Glutamatergic neuron (in vitro differentiated cells): ENCODE data around the gene SMAD6. TPM values are rescaled to one million over a fixed set of nuclear protein-coding genes. Genes with fewer than 3 reads are reported as not detected.
"Not testable (repeated sequence)": the region's sequence is repeated elsewhere in the genome, so short reads cannot be mapped to it uniquely, and the experiment has no call there.

Experiments used
- DNase-seq: peaks from one replicate; pipeline ENCODE4 v3.0.0; 2022
- H3K27ac Mint-ChIP-seq: one replicate; pipeline ENCODE4 v1.8.0; 2020; ENCODE audit warnings: mild to moderate bottlenecking, mixed read lengths, inconsistent platforms; ENCODE audit not compliant: unreplicated experiment
- H3K27me3 Mint-ChIP-seq: one replicate; pipeline ENCODE4 v1.8.0; 2020; ENCODE audit warnings: mild to moderate bottlenecking, moderate library complexity, mixed read lengths, inconsistent platforms; ENCODE audit not compliant: unreplicated experiment
- H3K36me3 Mint-ChIP-seq: one replicate; pipeline ENCODE4 v1.8.0; 2020; ENCODE audit warnings: mild to moderate bottlenecking, mixed read lengths, inconsistent platforms; ENCODE audit not compliant: unreplicated experiment
- H3K4me1 Mint-ChIP-seq: one replicate; pipeline ENCODE4 v1.8.0; 2020; ENCODE audit warnings: mild to moderate bottlenecking, low read depth, mixed read lengths, inconsistent platforms; ENCODE audit not compliant: unreplicated experiment
- H3K4me3 Mint-ChIP-seq: one replicate; pipeline ENCODE4 v1.8.0; 2020; ENCODE audit warnings: mild to moderate bottlenecking, mixed read lengths, inconsistent platforms; ENCODE audit not compliant: unreplicated experiment
- H3K9me3 Mint-ChIP-seq: one replicate; pipeline ENCODE4 v1.8.0; 2020; ENCODE audit warnings: mild to moderate bottlenecking, moderate library complexity, mixed read lengths, inconsistent platforms; ENCODE audit not compliant: unreplicated experiment
- total RNA-seq: library from RNA; stranded (reverse); fragmentation: NEBNext Ultra II Directional; extraction: Animal tissue kit (Norgen Biotek cat#: 25700); gene quantifications from one replicate; pipeline ENCODE4 v1.2.1, GENCODE V29; 2021; ENCODE audit not compliant: unreplicated experiment
- TF ChIP-seq, protein P1 (sequence below): fragments of 200-600 bp; sonication (generic); IDR thresholded peaks from one replicate; pipeline ENCODE4 v1.5.0; 2021; ENCODE audit not compliant: partially characterized antibody, unreplicated experiment

Gene SMAD6
- total RNA-seq, 1 donor from 2014 or later, result 0.83 TPM

DNA sequence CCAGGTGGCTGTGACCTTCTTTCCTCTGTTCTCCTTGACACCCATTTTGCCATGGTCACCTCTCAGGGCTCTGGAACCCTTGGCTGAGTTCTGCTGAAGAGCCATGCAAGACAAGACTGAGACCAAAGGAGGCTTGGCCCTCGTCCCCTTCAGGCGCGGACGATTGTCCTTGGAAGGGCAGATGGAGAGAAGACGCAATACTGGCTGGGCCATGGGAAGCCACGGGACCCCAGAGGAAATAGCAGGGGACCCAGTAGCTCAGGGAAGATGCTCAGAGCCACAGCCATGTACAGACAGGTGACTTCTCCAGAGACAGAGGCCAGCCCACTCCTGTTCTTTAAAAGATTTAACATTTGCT, 125.6 kb downstream of the SMAD6 start:
- Mint-ChIP-seq H3K4me3 (no peak overlapping the region), H3K9me3 (no peaks in the 10 kb centered on the region), H3K36me3 (peaks cover 5% of the 10 kb centered on the region), H3K27ac (no peak overlapping the region), H3K27me3 (peaks cover 7% of the 10 kb centered on the region), H3K4me1 (no peaks in the 10 kb centered on the region)
- TF ChIP-seq, protein P1, sequence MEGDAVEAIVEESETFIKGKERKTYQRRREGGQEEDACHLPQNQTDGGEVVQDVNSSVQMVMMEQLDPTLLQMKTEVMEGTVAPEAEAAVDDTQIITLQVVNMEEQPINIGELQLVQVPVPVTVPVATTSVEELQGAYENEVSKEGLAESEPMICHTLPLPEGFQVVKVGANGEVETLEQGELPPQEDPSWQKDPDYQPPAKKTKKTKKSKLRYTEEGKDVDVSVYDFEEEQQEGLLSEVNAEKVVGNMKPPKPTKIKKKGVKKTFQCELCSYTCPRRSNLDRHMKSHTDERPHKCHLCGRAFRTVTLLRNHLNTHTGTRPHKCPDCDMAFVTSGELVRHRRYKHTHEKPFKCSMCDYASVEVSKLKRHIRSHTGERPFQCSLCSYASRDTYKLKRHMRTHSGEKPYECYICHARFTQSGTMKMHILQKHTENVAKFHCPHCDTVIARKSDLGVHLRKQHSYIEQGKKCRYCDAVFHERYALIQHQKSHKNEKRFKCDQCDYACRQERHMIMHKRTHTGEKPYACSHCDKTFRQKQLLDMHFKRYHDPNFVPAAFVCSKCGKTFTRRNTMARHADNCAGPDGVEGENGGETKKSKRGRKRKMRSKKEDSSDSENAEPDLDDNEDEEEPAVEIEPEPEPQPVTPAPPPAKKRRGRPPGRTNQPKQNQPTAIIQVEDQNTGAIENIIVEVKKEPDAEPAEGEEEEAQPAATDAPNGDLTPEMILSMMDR, result no peak
- DNase-seq, result no peak

DNA sequence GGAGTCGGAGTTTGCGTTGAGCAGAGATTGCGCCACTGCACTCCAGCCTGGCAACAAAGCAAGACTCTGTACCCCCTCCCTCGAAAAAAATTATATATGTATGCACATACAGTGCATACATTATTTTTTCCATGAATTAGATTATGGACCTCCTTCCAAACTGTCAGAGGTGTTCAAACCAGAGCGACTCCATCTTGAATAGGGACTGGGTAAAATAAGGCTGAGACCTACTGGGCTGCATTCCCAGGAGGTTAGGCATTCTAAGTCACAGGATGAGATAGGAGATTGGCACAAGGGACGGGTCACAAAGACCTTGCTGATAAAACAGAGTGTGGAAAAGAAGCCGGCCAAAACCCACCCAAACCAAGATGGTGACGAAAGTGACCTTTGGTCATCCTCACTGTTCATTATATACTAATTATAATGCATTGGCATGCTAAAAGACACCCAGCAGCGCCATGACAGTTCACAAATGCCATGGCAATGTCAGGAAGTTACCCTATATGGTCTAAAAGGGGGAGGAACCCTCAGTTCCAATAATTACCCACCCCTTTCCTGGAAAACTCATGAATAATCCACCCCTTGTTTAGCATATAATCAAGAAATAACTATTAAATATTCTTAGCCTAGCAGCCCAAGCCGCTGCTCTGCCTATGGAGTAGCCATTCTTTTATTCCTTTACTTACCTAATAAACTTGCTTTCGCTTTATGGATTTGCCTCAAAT, 126.9 kb downstream of the SMAD6 start:
- DNase-seq, H3K27ac Mint-ChIP-seq, H3K9me3 Mint-ChIP-seq, H3K4me3 Mint-ChIP-seq, H3K4me1 Mint-ChIP-seq, H3K36me3 Mint-ChIP-seq, H3K27me3 Mint-ChIP-seq: not testable (repeated sequence)

DNA sequence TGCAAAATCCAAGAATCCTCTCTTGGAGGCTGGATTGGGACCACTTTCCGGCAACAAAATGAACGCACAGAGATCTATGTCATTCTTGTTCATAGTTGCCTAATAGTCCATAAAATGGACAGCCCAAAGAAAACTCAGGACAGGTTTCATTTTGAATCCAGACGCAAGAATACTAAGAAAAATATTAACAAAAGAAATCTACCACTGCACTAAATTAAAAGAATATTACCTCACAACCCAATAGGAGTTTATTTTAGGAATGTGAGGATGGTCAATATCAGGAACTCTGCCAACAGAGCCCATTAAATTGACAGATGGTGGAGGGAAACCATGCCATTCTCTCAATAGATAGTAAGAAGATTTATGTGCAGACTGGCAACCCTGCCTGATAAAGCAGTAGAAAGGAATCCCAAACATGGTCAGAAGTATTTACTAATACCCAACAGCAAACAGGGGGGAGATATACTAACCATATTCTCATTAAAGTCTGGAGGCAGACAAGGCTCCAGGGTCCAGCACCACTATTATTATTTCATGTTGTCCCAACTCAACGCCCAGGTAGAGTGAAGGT, 127.6 kb downstream of the SMAD6 start:
- Mint-ChIP-seq H3K4me3 (no peak overlapping the region), H3K27me3 (peaks cover 7% of the 10 kb centered on the region), H3K4me1 (no peaks in the 10 kb centered on the region), H3K36me3 (peaks cover 2% of the 10 kb centered on the region), H3K9me3 (no peaks in the 10 kb centered on the region), H3K27ac (no peak overlapping the region)
- TF ChIP-seq, protein P1, result no peak
- no peak for DNase-seq

DNA sequence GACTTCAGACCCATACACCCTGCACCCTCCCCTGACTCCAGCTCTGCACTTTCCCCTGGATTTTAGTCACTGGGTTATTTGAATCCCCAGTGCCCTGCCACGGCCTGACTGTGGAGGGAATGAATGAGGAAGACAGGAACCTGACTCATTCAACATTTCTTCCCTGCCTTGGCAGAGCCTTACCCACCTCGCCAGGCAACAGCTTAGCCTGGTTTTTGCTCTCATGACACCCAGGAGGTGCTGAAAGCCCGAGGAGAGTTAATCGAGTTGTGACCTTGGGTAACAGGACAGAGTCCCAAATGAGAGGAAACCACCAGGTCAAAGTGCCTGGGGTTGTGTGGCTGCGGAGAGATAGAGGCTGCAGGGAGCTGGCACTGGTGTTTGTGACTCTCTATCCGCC, 128.3 kb downstream of the SMAD6 start:
- Mint-ChIP-seq H3K36me3 (no peaks in the 10 kb centered on the region), H3K27ac (no peak overlapping the region), H3K27me3 (peaks cover 7% of the 10 kb centered on the region), H3K9me3 (no peaks in the 10 kb centered on the region), H3K4me3 (no peak overlapping the region), H3K4me1 (no peaks in the 10 kb centered on the region)
- DNase-seq, result no peak
- TF ChIP-seq, protein P1, result no peak

DNA sequence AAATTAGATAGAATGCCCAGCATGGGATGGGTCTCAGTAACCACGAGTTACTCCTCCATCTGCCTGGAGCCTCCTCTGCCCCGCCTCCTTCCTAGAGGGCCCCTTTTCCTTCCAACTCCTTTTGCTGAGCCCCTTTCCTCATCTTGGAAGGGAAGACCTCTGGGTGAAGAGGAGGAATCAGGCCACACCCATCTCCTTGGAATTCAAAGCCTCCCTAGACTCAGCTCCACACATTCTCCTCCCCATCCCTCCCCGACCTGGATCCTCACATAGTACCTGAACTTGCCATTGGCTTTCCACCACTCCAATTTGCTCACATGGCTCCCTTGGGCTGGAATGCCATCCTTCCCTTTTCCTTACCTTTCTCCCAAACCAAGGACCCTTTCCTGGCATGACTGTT, 128.8 kb downstream of the SMAD6 start:
- Mint-ChIP-seq H3K27me3 (peaks cover 7% of the 10 kb centered on the region), H3K9me3 (no peaks in the 10 kb centered on the region), H3K4me3 (no peak overlapping the region), H3K4me1 (no peaks in the 10 kb centered on the region), H3K27ac (no peak overlapping the region), H3K36me3 (no peaks in the 10 kb centered on the region)
- DNase-seq, result no peak
- TF ChIP-seq, protein P1, result no peak
